B cell (primary cell): Measurements from ENCODE around the gene GBA3. TPM values are rescaled to one million over a fixed set of nuclear protein-coding genes. Genes with fewer than 3 reads are reported as not detected.

Experiments
- ATAC-seq: fragments of 200-7000 bp; cut with Tn5 transposase; one replicate; pipeline ENCODE4 v1.10.0; 2021; ENCODE audit warnings: low read depth, mild to moderate bottlenecking, moderate number of reproducible peaks, moderate library complexity
- CTCF ChIA-PET: fragments of 350-600 bp; sonication (Branson Sonifier 250); formaldehyde crosslinking; loops from one replicate; lab custom pipeline; 2021; ENCODE audit warnings: antibody characterized with exemption, inconsistent platforms; lab: Charles Lee
- POLR2A ChIA-PET: fragments of 350-600 bp; sonication (Branson Sonifier 250); formaldehyde crosslinking; loops from one replicate; lab custom pipeline; 2021; ENCODE audit warnings: antibody characterized with exemption; lab: Charles Lee
- DNase-seq: peaks from one replicate; pipeline ENCODE4 v3.0.0; 2013
- H2AFZ ChIP-seq: 2 replicates; pipeline ENCODE4 v1.6.1; 2012; ENCODE audit warnings: mild to moderate bottlenecking, low read depth, low read length; ENCODE audit not compliant: insufficient read depth, poor library complexity, severe bottlenecking
- H3K27ac ChIP-seq, 2 donors: 1 replicate in 1 of 2; 2 replicates in 1 of 2; pipeline ENCODE4 v1.5.1; 2012 to 2013; ENCODE audit warnings: low read length in 2 of 2, mild to moderate bottlenecking in 2 of 2, moderate library complexity in 1 of 2
- H3K27me3 ChIP-seq, 4 experiments: fragments of 200-600 bp in 1 of 4; sonication (generic) in 1 of 4; replicated peaks in 1 of 4; 1 replicate in 2 of 4; 2 replicates in 2 of 4; pipeline versions ENCODE4 v1.6.1 to v1.7.0; 2013 to 2016; ENCODE audit warnings: low read length in 3 of 4, mild to moderate bottlenecking in 2 of 4, mixed read lengths in 1 of 4, moderate library complexity in 1 of 4; ENCODE audit not compliant: insufficient read depth in 4 of 4, control insufficient read depth in 3 of 4; ENCODE audit errors: control extremely low read depth in 1 of 4
- H3K36me3 ChIP-seq, 2 experiments: replicated peaks in 1 of 2; 1 replicate in 1 of 2; 2 replicates in 1 of 2; pipeline versions ENCODE4 v1.6.1 to v1.7.1; 2013; ENCODE audit warnings: low read length in 1 of 2; ENCODE audit not compliant: insufficient read depth in 2 of 2, control insufficient read depth in 1 of 2; ENCODE audit errors: control extremely low read depth in 1 of 2, extremely low read depth in 1 of 2
- H3K4me1 ChIP-seq, 2 donors: fragments of 200-600 bp in 1 of 2; sonication (generic) in 1 of 2; 1 replicate in 1 of 2; 2 replicates in 1 of 2; pipeline versions ENCODE4 v1.5.1 to v1.6.1; 2013 to 2017; ENCODE audit warnings: low read length in 2 of 2; ENCODE audit not compliant: control insufficient read depth in 2 of 2, insufficient read depth in 2 of 2
- H3K4me2 ChIP-seq: replicated peaks from 2 replicates; pipeline ENCODE3; 2012; ENCODE audit warnings: mild to moderate bottlenecking, low read depth, low read length; ENCODE audit not compliant: poor library complexity, severe bottlenecking
- H3K4me3 ChIP-seq, 5 experiments: fragments of 200-600 bp in 1 of 5; sonication (generic) in 1 of 5; 1 replicate in 3 of 5; 2 replicates in 2 of 5; pipeline versions ENCODE4 v1.5.1 to v1.7.0; 2011 to 2016; ENCODE audit warnings: low read length in 4 of 5, mild to moderate bottlenecking in 4 of 5, low read depth in 2 of 5, control low read depth in 1 of 5, moderate library complexity in 1 of 5; ENCODE audit not compliant: insufficient read depth in 1 of 5; ENCODE audit errors: control extremely low read depth in 1 of 5, extremely low read depth in 1 of 5
- H3K79me2 ChIP-seq: fragments of 200-600 bp; sonication (generic); one replicate; pipeline ENCODE4 v1.6.0; 2016; ENCODE audit warnings: low read length; ENCODE audit not compliant: control insufficient read depth, insufficient read depth
- H3K9ac ChIP-seq: fragments of 200-600 bp; sonication (generic); 2 replicates; pipeline ENCODE4 v1.6.1; 2017; ENCODE audit warnings: mild to moderate bottlenecking, low read length, moderate library complexity
- H3K9me3 ChIP-seq, 3 donors: one replicate each; pipeline versions ENCODE4 v1.6.1 to v1.7.1; 2013; ENCODE audit warnings: low read length in 2 of 3; ENCODE audit not compliant: control insufficient read depth in 2 of 3, insufficient read depth in 1 of 3; ENCODE audit errors: control extremely low read depth in 1 of 3
- H4K20me1 ChIP-seq: 2 replicates; pipeline ENCODE4 v1.6.0; 2012; ENCODE audit warnings: mild to moderate bottlenecking, low read length; ENCODE audit not compliant: insufficient read depth, control insufficient read depth, poor library complexity, severe bottlenecking
- H3K27ac Mint-ChIP-seq: one replicate; pipeline ENCODE4 v1.8.0; 2021; ENCODE audit warnings: mixed read lengths
- H3K27me3 Mint-ChIP-seq: one replicate; pipeline ENCODE4 v1.8.0; 2021; ENCODE audit warnings: mixed read lengths
- H3K4me1 Mint-ChIP-seq: one replicate; pipeline ENCODE4 v1.8.0; 2021; ENCODE audit warnings: mixed read lengths
- H3K4me3 Mint-ChIP-seq: one replicate; pipeline ENCODE4 v1.8.0; 2021; ENCODE audit warnings: mixed read lengths
- H3K9me3 Mint-ChIP-seq: one replicate; pipeline ENCODE4 v1.8.0; 2022; ENCODE audit warnings: mixed read lengths; ENCODE audit not compliant: insufficient read depth
- EZH2 ChIP-seq: IDR thresholded peaks from 2 replicates; pipeline ENCODE4 v1.6.1; 2012; ENCODE audit warnings: borderline replicate concordance, low read depth, mild to moderate bottlenecking, moderate library complexity, low read length; ENCODE audit not compliant: insufficient read depth, poor library complexity, severe bottlenecking
- WGBS: methylation state at CpG from one replicate; pipeline ENCODE4 v1.1.5; 2013; ENCODE audit warnings: missing lambda C conversion rate; ENCODE audit not compliant: insufficient coverage; 5-methylcytosine and 5-hydroxymethylcytosine counted together
- intact Hi-C: fragments of 100-400 bp; cut with micrococcal nuclease; formaldehyde crosslinking; loops from one replicate; pipeline ENCODE4 v1.10.0; 2022
- polyA plus RNA-seq: library from polyadenylated mRNA; depleted of rRNA; stranded (reverse); fragments of >200 nt; gene quantifications from 2 replicates; pipeline ENCODE4 v1.2.3, GENCODE V29; 2012
- total RNA-seq, 2 donors: library from RNA; stranded (reverse); fragments of 120-200 nt in 1 of 2; gene quantifications; 1 replicate in 1 of 2; 2 replicates in 1 of 2; pipeline versions ENCODE4 v1.2.3 to v1.2.4, GENCODE V29; 2013 to 2022
- TF ChIP-seq, protein P1 (sequence below): fragments of 200-600 bp; IDR thresholded peaks from one replicate; pipeline ENCODE4 v1.8.0; 2022; ENCODE audit warnings: antibody characterized with exemption, mild to moderate bottlenecking

The GBA3 gene
- total and polyA plus RNA-seq, 2 donors (not counting 1 experiment from before 2014, with no cell fraction given) = not detected

DNA sequence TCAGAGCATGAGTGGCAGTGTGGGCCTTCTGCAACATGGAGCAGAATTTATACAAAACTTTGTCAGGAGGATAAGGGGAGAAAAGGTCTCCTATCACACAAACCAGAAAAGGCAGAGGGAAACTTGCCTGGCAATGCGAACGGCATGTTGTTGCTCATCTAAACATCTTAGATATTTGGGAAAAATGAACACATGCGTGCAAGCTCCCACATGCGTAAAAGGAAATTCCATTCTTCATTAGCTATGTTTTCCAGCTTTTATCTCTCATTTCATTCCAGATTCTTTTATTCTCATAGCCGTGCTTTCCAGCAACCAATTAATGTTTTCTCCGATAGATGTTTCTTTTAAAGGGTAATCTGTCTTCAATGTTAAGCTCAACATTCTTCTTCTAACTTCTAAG, 31.3 kb upstream of the GBA3 start:
- H3K36me3 ChIP-seq = no peaks in the 10 kb centered on the region
- intact Hi-C loops = no loop called here
- ChIA-PET POLR2A (no interaction called here), CTCF (no interaction called here)
- no peak overlapping the region for H3K4me3 ChIP-seq
- H2AFZ ChIP-seq = no peak overlapping the region
- no peak overlapping the region for H3K4me2 ChIP-seq
- no peak for ATAC-seq
- H3K9me3 Mint-ChIP-seq = peaks cover 2% of the 10 kb centered on the region
- no peak overlapping the region for H3K9ac ChIP-seq
- no peak overlapping the region for H3K4me3 Mint-ChIP-seq
- no peaks in the 10 kb centered on the region for H3K4me1 ChIP-seq
- no peaks in the 10 kb centered on the region for H3K79me2 ChIP-seq
- no peaks in the 10 kb centered on the region for H3K27me3 Mint-ChIP-seq
- H3K9me3 ChIP-seq = no peaks in the 10 kb centered on the region
- no peak for DNase-seq
- H4K20me1 ChIP-seq = no peaks in the 10 kb centered on the region
- 93% methylated on average over 4 of the region's 6 CpGs for WGBS
- no peak for TF ChIP-seq EZH2
- TF ChIP-seq, protein P1, sequence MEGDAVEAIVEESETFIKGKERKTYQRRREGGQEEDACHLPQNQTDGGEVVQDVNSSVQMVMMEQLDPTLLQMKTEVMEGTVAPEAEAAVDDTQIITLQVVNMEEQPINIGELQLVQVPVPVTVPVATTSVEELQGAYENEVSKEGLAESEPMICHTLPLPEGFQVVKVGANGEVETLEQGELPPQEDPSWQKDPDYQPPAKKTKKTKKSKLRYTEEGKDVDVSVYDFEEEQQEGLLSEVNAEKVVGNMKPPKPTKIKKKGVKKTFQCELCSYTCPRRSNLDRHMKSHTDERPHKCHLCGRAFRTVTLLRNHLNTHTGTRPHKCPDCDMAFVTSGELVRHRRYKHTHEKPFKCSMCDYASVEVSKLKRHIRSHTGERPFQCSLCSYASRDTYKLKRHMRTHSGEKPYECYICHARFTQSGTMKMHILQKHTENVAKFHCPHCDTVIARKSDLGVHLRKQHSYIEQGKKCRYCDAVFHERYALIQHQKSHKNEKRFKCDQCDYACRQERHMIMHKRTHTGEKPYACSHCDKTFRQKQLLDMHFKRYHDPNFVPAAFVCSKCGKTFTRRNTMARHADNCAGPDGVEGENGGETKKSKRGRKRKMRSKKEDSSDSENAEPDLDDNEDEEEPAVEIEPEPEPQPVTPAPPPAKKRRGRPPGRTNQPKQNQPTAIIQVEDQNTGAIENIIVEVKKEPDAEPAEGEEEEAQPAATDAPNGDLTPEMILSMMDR = no peak
- H3K4me1 Mint-ChIP-seq = no peaks in the 10 kb centered on the region
- no peak overlapping the region for H3K27ac Mint-ChIP-seq
- H3K27me3 ChIP-seq = no peaks in the 10 kb centered on the region
- no peak overlapping the region for H3K27ac ChIP-seq

DNA sequence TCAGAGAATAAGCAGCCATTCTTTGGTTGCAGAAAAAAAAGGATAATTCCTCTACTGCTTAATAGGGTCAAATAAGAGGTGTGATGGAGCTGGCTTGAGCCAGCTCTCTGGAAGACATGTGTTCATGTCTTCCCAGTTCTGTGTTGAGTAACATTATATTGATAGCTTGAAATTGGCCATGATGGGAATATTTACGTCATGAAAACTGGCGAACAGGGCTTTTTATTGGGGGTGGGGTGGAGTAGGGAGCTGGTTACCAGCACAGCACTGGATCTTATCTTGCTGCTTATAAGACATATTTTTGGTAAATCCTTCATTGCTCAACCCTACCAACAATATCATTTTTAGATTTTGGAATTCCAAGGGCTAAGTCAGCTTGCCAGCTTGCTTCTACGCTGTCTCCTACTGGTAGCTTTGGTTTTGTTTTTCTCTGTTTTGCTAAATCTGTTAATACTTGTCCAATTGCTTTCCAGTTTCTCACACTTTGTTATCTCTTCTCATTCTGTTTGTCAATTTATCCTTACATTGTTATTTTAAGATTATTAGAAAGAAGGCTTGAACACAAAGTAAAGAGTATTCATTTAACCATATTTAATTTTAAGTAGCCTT, 25.3 kb upstream of the GBA3 start:
- Histone ChIP-seq H3K79me2 (no peaks in the 10 kb centered on the region), H3K4me1 (peaks cover 2 to 4% of the 10 kb centered on the region in 2 donors), H3K27ac (no peak overlapping the region), H3K9ac (no peak overlapping the region), H3K9me3 (no peaks in the 10 kb centered on the region), H3K27me3 (no peaks in the 10 kb centered on the region), H4K20me1 (no peaks in the 10 kb centered on the region), H2AFZ (no peak overlapping the region), H3K4me3 (no peak overlapping the region), H3K36me3 (no peaks in the 10 kb centered on the region), H3K4me2 (no peak overlapping the region)
- H3K27me3 Mint-ChIP-seq = no peaks in the 10 kb centered on the region
- H3K27ac Mint-ChIP-seq = no peak overlapping the region
- POLR2A ChIA-PET = no interaction called here
- DNase-seq (no peak), ATAC-seq (no peak)
- intact Hi-C loops = no loop called here
- H3K4me3 Mint-ChIP-seq = no peak overlapping the region
- no peaks in the 10 kb centered on the region for H3K9me3 Mint-ChIP-seq
- CTCF ChIA-PET = no interaction called here
- TF ChIP-seq EZH2 = no peak
- peaks cover 5% of the 10 kb centered on the region for H3K4me1 Mint-ChIP-seq
- 100% methylated on average over 1 of the region's 3 CpGs for WGBS
